Measurements from ENCODE around the gene BCAS4.
A peak's percentile ranks its signal among the peaks of the same experiment; 100 is the strongest.

Gene BCAS4

DNA sequence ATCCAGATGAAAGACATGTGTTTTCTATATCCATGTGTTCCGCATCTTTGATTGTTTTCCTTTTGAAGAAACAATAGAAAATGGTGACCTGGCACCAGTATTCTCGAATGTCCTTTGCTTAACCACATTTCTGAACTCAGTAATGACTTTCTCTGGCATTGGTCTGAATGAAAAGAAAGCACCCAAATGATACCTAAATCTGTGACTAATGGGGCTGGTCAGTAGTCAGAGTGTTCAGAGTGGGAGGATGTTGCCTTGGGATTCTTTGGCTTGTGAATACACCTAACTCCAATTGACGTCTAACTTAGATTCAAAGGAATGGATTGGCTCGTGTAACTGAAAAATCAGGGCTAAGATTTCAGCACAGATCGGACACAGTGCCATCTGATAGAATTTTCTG, 36.4 kb upstream of the BCAS4 start:
- no peak for TF ChIP-seq FOXM1 (IDR thresholded peaks at IDR 0.05; ENCODE audit: borderline replicate concordance, low read depth)
- TF ChIP-seq TAF1 (IDR thresholded peaks at IDR 0.05; ENCODE audit: low read depth) = no peak
- TF ChIP-seq RAD21 (IDR thresholded peaks at IDR 0.05; ENCODE audit: low read depth) = no peak
- TF ChIP-seq, protein P1, sequence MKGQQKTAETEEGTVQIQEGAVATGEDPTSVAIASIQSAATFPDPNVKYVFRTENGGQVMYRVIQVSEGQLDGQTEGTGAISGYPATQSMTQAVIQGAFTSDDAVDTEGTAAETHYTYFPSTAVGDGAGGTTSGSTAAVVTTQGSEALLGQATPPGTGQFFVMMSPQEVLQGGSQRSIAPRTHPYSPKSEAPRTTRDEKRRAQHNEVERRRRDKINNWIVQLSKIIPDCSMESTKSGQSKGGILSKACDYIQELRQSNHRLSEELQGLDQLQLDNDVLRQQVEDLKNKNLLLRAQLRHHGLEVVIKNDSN (IDR thresholded peaks at IDR 0.05) = no peak
- TF ChIP-seq ZBTB7A (IDR thresholded peaks at IDR 0.05; ENCODE audit: low read depth) = no peak

- TF ChIP-seq NFIC (IDR thresholded peaks at IDR 0.05) = no peak
- TF ChIP-seq EP300 (IDR thresholded peaks at IDR 0.05; ENCODE audit: borderline replicate concordance) = no peak
- TF ChIP-seq CREB1 (IDR thresholded peaks at IDR 0.05; ENCODE audit: low read depth) = no peak
- no peak for TF ChIP-seq ZBTB7A (IDR thresholded peaks at IDR 0.05; ENCODE audit: low read depth)
- TF ChIP-seq, protein P1 (IDR thresholded peaks at IDR 0.05) = no peak
- TF ChIP-seq FOXM1 (IDR thresholded peaks at IDR 0.05; ENCODE audit: borderline replicate concordance, low read depth) = no peak
- no peak for TF ChIP-seq RAD21 (IDR thresholded peaks at IDR 0.05; ENCODE audit: low read depth)
- no peak for TF ChIP-seq YY1 (IDR thresholded peaks at IDR 0.05; ENCODE audit: low read depth)
- no peak for TF ChIP-seq TEAD4 (IDR thresholded peaks at IDR 0.05)
- no peak for TF ChIP-seq TAF1 (IDR thresholded peaks at IDR 0.05; ENCODE audit: low read depth)
- TF ChIP-seq, protein P2, sequence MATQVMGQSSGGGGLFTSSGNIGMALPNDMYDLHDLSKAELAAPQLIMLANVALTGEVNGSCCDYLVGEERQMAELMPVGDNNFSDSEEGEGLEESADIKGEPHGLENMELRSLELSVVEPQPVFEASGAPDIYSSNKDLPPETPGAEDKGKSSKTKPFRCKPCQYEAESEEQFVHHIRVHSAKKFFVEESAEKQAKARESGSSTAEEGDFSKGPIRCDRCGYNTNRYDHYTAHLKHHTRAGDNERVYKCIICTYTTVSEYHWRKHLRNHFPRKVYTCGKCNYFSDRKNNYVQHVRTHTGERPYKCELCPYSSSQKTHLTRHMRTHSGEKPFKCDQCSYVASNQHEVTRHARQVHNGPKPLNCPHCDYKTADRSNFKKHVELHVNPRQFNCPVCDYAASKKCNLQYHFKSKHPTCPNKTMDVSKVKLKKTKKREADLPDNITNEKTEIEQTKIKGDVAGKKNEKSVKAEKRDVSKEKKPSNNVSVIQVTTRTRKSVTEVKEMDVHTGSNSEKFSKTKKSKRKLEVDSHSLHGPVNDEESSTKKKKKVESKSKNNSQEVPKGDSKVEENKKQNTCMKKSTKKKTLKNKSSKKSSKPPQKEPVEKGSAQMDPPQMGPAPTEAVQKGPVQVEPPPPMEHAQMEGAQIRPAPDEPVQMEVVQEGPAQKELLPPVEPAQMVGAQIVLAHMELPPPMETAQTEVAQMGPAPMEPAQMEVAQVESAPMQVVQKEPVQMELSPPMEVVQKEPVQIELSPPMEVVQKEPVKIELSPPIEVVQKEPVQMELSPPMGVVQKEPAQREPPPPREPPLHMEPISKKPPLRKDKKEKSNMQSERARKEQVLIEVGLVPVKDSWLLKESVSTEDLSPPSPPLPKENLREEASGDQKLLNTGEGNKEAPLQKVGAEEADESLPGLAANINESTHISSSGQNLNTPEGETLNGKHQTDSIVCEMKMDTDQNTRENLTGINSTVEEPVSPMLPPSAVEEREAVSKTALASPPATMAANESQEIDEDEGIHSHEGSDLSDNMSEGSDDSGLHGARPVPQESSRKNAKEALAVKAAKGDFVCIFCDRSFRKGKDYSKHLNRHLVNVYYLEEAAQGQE (IDR thresholded peaks at IDR 0.05; ENCODE audit: low read depth) = no peak
- TF ChIP-seq TCF12 (IDR thresholded peaks at IDR 0.05; ENCODE audit: low read depth) = no peak
- TF ChIP-seq, protein P3, sequence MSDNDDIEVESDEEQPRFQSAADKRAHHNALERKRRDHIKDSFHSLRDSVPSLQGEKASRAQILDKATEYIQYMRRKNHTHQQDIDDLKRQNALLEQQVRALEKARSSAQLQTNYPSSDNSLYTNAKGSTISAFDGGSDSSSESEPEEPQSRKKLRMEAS (IDR thresholded peaks at IDR 0.05) = no peak
- no peak for TF ChIP-seq EGR1 (IDR thresholded peaks at IDR 0.05)
These were observed 35.9 kb upstream of the BCAS4 start for GRCh38 chr20:50758992-50759391.

- no peak for TF ChIP-seq FOXM1 (IDR thresholded peaks at IDR 0.05; ENCODE audit: borderline replicate concordance, low read depth)
These were observed 35.2 kb upstream of the BCAS4 start for GRCh38 chr20:50759678-50760077.

- TF ChIP-seq EGR1 (IDR thresholded peaks at IDR 0.05) (peak; percentile 79), CREB1 (IDR thresholded peaks at IDR 0.05; ENCODE audit: low read depth) (no peak)
These were observed 32.8 kb upstream of the BCAS4 start for GRCh38 chr20:50762045-50762422.

DNA sequence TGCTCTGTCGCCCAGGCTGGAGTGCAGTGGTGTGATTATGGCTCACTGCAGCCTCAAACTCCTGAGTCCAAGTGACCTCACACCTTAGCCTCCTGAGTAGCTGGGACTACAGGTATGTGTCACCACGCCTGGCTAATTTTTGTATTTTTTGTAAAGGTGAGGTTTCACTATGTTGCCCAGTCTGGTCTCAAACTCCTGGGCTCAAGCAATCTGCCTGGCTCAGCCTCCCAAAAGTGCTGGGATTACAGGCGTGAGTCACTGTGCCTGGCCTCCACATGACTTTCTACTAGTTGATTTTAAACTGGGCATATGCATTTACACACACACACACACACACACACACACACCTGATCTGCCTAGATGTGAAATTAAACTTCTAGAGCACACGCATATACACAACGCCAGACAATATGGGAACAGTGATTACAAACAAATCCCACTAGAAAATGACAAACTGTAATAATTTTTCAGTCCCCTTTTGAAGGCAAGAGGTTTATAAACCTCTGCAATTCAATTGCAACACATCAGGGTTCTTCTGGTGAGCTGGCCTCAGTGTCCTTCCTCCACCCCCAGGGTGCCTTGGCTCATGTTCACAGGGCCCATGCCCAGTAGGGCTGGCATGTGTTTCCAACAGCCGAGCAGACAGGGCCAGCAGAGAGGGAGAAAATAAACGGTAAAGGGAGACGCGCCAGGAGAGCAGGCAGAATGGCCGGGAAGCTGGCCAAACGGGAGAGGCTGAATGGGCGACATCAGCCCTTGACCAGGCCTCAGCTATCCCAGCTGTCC, 32.2 kb upstream of the BCAS4 start:
- peak; percentile 68 for TF ChIP-seq EP300 (IDR thresholded peaks at IDR 0.05; ENCODE audit: borderline replicate concordance)
- peak; percentile 20; the same call in 1 of the 2 replicates for TF ChIP-seq RAD21 (IDR thresholded peaks at IDR 0.05; ENCODE audit: low read depth)
- peak; percentile 89 for TF ChIP-seq CEBPB (IDR thresholded peaks at IDR 0.05)
- TF ChIP-seq CREB1 (IDR thresholded peaks at IDR 0.05; ENCODE audit: low read depth) = no peak
- peak; percentile 22; the same call in 1 of the 2 replicates for TF ChIP-seq FOXM1 (IDR thresholded peaks at IDR 0.05; ENCODE audit: borderline replicate concordance, low read depth)
- TF ChIP-seq EGR1 (IDR thresholded peaks at IDR 0.05) = no peak; the same call in 1 of the 2 replicates
- peak; percentile 78 for TF ChIP-seq TCF12 (IDR thresholded peaks at IDR 0.05; ENCODE audit: low read depth)
- TF ChIP-seq YY1 (IDR thresholded peaks at IDR 0.05; ENCODE audit: low read depth) = peak; percentile 56
- TF ChIP-seq TAF1 (IDR thresholded peaks at IDR 0.05; ENCODE audit: low read depth) = no peak
- TF ChIP-seq, protein P3 (IDR thresholded peaks at IDR 0.05) = peak; percentile 80
- peak; percentile 93 for TF ChIP-seq NFIC (IDR thresholded peaks at IDR 0.05)
- TF ChIP-seq, protein P2 (IDR thresholded peaks at IDR 0.05; ENCODE audit: low read depth) = no peak
- TF ChIP-seq, protein P1 (IDR thresholded peaks at IDR 0.05) = 0 out of 2 replicates have a peak, but pooled peaks have one; percentile 7
- peak; percentile 72 for TF ChIP-seq TEAD4 (IDR thresholded peaks at IDR 0.05)
- no peak for TF ChIP-seq ZBTB7A (IDR thresholded peaks at IDR 0.05; ENCODE audit: low read depth)

DNA sequence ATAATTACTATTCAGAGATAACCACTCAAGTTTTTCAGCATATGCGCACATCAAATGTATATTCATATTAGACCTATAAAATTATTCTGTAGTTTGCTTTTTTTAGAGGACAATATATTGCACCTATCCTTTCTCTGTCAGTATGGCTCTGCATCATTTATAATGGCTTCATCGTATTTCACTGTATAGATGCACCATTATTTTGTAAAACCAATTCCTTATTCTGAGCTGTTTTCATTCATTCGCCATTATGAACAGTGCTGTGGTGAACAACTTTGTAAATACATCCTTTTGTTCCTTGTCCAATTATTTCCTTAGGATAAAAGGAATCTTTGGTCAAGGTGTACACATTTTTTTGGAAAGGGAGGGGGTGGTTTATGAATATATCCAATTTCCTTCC, 29.2 kb upstream of the BCAS4 start:
- TF ChIP-seq, protein P2 (IDR thresholded peaks at IDR 0.05; ENCODE audit: low read depth) = no peak
- TF ChIP-seq TCF12 (IDR thresholded peaks at IDR 0.05; ENCODE audit: low read depth) (no peak), NFIC (IDR thresholded peaks at IDR 0.05) (no peak), TEAD4 (IDR thresholded peaks at IDR 0.05) (no peak), TAF1 (IDR thresholded peaks at IDR 0.05; ENCODE audit: low read depth) (no peak), ZBTB7A (IDR thresholded peaks at IDR 0.05; ENCODE audit: low read depth) (no peak), CEBPB (IDR thresholded peaks at IDR 0.05) (no peak), EP300 (IDR thresholded peaks at IDR 0.05; ENCODE audit: borderline replicate concordance) (no peak), YY1 (IDR thresholded peaks at IDR 0.05; ENCODE audit: low read depth) (no peak), EGR1 (IDR thresholded peaks at IDR 0.05) (no peak), FOXM1 (IDR thresholded peaks at IDR 0.05; ENCODE audit: borderline replicate concordance, low read depth) (no peak)
- TF ChIP-seq, protein P3 (IDR thresholded peaks at IDR 0.05) = no peak

Data from Ishikawa (cell line).